Activated T-cell treated with anti-CD3 and anti-CD28 coated beads, Interleukin-2, amount 50 U/mL, for 72 hours (primary cell): Measurements from ENCODE around the gene SPRR2D. TPM values are rescaled to one million over a fixed set of nuclear protein-coding genes. Genes with fewer than 3 reads are reported as not detected.
"Not testable (repeated sequence)": the region's sequence is repeated elsewhere in the genome, so short reads cannot be mapped to it uniquely, and the experiment has no call there.

ENCODE experiments used
- ATAC-seq, 2 donors: fragments of 150-1000 bp; cut with Tn5 transposase; replicated peaks in 1 of 2; 2 replicates each; pipeline ENCODE4 v1.10.0; 2021; ENCODE audit warnings: moderate library complexity in 2 of 2, mild to moderate bottlenecking in 1 of 2
- DNase-seq, 2 donors: peaks; one replicate each; pipeline ENCODE4 v3.0.0; 2021 to 2022; ENCODE audit warnings: mixed read lengths in 1 of 2
- H3K27ac Mint-ChIP-seq: one replicate; pipeline ENCODE4 v1.8.0; 2022; ENCODE audit warnings: mild to moderate bottlenecking, moderate library complexity, mixed read lengths
- H3K27me3 Mint-ChIP-seq: one replicate; pipeline ENCODE4 v1.8.0; 2022; ENCODE audit warnings: low read depth, mixed read lengths
- H3K36me3 Mint-ChIP-seq, 2 donors: one replicate each; pipeline ENCODE4 v1.8.0; 2022; ENCODE audit warnings: mixed read lengths in 2 of 2, mild to moderate bottlenecking in 1 of 2; ENCODE audit not compliant: insufficient read depth in 2 of 2
- H3K4me1 Mint-ChIP-seq: one replicate; pipeline ENCODE4 v1.8.0; 2022; ENCODE audit warnings: low read depth, mixed read lengths
- H3K4me3 Mint-ChIP-seq, 2 donors: one replicate each; pipeline ENCODE4 v1.8.0; 2022; ENCODE audit warnings: mild to moderate bottlenecking in 2 of 2, mixed read lengths in 2 of 2, moderate library complexity in 2 of 2
- H3K9me3 Mint-ChIP-seq, 2 donors: one replicate each; pipeline ENCODE4 v1.8.0; 2022; ENCODE audit warnings: mixed read lengths in 2 of 2
- total RNA-seq, 2 donors: library from RNA; stranded (reverse); gene quantifications; one replicate each; pipeline ENCODE4 v1.2.3, GENCODE V29; 2022

SPRR2D gene
- not detected for total RNA-seq

DNA sequence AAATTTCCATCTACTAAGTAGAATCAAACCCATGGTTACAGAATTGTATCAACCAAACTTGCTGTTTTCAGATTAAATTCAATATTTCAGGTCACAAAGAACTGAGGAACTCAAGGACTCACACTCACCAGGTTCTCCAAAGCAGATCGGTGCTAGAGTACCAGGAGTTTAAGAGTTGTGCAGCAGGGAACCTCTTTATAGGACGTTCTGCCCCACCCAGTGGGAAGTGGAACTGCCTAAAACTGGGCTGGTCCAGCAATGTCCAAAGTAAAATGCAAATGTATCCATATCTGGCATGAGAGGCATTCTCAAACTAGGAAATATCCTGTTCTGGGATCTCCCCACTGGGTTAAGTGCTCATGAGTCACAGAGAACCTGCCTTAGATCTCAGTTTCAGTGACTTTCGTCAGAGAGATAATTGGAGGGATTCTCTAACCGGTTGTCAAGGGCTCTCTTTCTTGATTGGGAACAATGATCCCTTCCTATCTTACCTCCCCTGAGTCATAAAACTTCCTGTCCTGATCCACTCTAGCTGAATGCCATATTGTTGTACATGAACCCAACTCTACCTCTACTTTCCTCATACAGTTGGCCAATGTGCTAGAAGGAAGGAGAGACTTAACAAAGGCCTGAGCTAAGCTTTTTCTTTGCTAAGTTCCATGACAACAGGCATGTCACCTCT is at the start of gene SPRR2D:
TSS of gene SPRR2D (minus strand) at position 171 of the 682 bp plus-strand sequence. CDS start 774 bp downstream, outside the sequence.
- H3K36me3 Mint-ChIP-seq: no peaks in the 10 kb centered on the region
- no peak for ATAC-seq
- no peaks in the 10 kb centered on the region for H3K9me3 Mint-ChIP-seq
- DNase-seq: no peak
- H3K27me3 Mint-ChIP-seq: peaks cover 18% of the 10 kb centered on the region
- no peaks in the 10 kb centered on the region for H3K4me1 Mint-ChIP-seq
- no peak within 1 kb of the TSS for H3K27ac Mint-ChIP-seq
- no peak within 1 kb of the TSS for H3K4me3 Mint-ChIP-seq

GRCh38 chr1:153087652-153088051 is 46.7 kb upstream of the SPRR2D start:
- H3K27ac Mint-ChIP-seq: no peak overlapping the region
- no peaks in the 10 kb centered on the region for H3K36me3 Mint-ChIP-seq
- no peaks in the 10 kb centered on the region for H3K9me3 Mint-ChIP-seq
- H3K4me1 Mint-ChIP-seq: no peaks in the 10 kb centered on the region
- H3K4me3 Mint-ChIP-seq: no peak overlapping the region
- ATAC-seq (no peak), DNase-seq (no peak)
- peaks cover 18% of the 10 kb centered on the region for H3K27me3 Mint-ChIP-seq

DNA sequence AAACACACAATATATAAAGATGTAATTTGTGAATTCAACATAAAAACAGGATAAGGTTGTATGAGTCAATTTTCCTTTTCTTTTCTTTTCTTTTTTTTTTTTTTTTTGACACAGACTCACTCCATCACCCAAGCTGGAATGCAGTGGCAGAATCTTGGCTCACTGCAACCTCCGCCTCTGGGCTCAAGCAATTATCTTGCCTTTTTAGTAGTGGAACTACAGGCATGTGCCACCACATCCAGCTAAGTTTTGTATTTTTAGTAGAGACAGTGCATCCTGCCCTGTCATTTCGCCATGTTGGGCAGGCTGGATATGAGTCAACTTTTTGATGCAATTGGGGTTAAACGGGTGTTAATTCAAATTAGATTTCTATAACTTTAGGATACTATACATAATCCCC is 40.8 kb upstream of the SPRR2D start:
- Mint-ChIP-seq H3K9me3 (peaks cover 0 to 2% of the 10 kb centered on the region in 2 donors), H3K27ac (no peak overlapping the region), H3K27me3 (peaks cover 14% of the 10 kb centered on the region), H3K4me3 (no peak overlapping the region), H3K36me3 (no peaks in the 10 kb centered on the region), H3K4me1 (no peaks in the 10 kb centered on the region)
- ATAC-seq (no peak), DNase-seq (no peak)

GRCh38 chr1:153072806-153073726 is 32.1 kb upstream of the SPRR2D start:
- Mint-ChIP-seq H3K9me3 (no peaks in the 10 kb centered on the region), H3K4me3 (no peak overlapping the region), H3K4me1 (no peaks in the 10 kb centered on the region), H3K36me3 (no peaks in the 10 kb centered on the region), H3K27ac (no peak overlapping the region), H3K27me3 (peaks cover 18% of the 10 kb centered on the region)
- no peak for ATAC-seq
- DNase-seq: no peak

DNA sequence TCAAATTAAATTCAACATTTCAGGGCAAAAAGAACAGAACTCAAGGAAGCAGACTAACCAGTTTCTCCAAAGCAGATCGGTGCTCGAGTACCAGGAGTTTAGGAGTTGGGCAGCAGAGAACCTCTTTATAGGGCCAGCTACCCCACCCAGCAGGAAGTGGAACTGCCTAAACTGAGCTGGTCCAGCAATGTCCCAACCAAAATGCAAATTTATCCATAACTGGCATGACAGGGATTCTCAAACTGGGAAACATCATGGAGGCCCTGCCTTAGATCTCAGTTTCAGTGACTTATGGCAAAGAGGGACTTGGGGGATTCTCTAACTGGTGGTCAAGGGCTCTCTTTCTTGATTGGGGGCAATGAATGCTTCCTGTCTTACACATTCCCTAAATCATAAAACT is 30.6 kb upstream of the SPRR2D start, which contains the start of gene SPRR2B:
TSS of gene SPRR2B (minus strand) at position 101 of the 400 bp plus-strand sequence. CDS start 772 bp downstream, outside the sequence.
- Mint-ChIP-seq H3K4me1 (no peaks in the 10 kb centered on the region), H3K27me3 (peaks cover 14% of the 10 kb centered on the region), H3K4me3 (no peak within 1 kb of the TSS), H3K36me3 (no peaks in the 10 kb centered on the region), H3K9me3 (no peaks in the 10 kb centered on the region), H3K27ac (no peak within 1 kb of the TSS)
- DNase-seq (no peak), ATAC-seq (no peak)

DNA sequence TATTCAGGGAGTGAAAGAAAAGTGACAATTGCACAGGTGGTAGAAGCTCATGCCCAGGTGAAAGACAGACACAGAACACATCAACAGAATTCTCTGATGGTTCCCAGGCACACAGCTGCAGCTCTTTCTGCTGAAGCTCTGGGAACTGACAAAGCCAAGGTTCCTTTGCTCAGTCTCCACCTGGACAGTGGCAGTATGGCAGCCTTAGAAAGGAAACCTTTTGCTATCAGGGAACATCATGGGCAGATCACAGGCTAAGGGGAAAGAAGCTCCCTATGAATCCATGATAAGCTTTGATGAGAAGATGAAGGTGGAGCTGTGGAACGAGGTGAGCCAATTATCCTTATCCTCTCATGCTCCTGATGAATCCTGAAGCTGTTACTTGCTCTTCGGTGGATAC is 29.3 kb upstream of the SPRR2D start:
- Mint-ChIP-seq H3K27ac (no peak overlapping the region), H3K27me3 (peaks cover 20% of the 10 kb centered on the region), H3K4me3 (no peak overlapping the region), H3K4me1 (no peaks in the 10 kb centered on the region), H3K9me3 (no peaks in the 10 kb centered on the region), H3K36me3 (no peaks in the 10 kb centered on the region)
- ATAC-seq (no peak), DNase-seq (no peak)

DNA sequence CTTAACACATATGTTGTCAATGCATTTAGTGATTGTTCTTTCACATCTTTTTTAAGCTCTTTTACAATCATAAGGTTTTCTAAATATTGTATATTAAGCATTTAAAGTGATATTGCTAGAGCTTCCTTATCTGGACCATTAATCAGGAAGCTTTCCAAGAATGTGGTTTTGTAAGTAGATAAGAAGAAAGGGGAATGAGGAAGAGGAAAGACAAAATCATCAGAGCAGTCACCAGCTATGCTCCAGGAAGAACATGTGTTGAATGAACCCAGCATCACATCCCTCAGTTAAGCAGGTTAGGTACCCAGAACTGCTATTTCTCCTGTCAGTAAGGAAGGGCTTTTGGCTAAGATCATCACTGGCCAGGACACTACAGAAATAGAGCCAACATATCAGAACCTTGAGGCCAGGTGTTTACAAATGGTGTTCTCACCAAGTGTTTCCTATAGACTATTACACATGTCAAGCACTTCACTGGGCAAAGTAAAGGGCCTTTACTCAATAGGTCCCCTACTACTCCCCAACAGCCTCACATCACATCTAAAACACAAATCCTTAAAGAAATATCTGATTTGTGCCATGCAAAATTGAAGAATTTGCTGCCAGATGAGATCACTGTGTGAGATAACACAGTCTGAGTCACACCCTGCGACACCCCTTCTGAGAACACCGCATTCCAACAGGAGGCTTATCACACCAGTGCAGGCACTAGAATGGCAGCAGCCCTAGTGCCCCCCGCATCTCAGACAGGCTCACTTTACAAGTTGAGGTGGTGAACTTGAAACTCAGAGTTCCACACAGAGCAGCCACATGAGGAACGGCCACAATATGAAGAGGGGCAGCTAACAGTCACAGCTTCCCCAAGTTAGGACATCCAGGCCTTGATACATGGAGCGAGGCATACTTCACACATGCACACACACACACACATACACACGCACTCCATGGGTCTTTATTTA is 18.2 kb upstream of the SPRR2D start:
- DNase-seq: no peak
- Mint-ChIP-seq H3K27me3 (peaks cover 15% of the 10 kb centered on the region), H3K4me3 (no peak overlapping the region), H3K9me3 (no peaks in the 10 kb centered on the region), H3K4me1 (no peaks in the 10 kb centered on the region), H3K36me3 (no peaks in the 10 kb centered on the region), H3K27ac (no peak overlapping the region)
- ATAC-seq: no peak

DNA sequence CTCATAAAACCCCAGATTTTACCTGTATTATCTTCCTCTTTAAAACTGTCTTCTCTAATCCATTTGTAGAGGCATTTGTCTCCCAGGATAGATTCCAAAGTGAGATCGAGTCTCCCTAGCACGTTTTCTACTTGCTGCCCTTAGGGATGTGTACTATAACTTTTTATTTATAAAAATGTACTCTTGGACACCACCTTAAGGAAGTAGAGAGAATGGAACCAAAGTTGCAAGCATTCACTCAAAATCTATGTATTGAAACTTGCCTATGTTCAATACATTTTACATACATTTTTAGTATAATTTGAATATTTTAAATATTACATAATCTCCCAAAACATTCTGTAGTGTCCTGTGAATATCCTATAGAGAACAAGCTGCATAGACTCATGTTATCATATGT is 17.2 kb upstream of the SPRR2D start:
- H3K36me3 Mint-ChIP-seq: no peaks in the 10 kb centered on the region
- H3K27me3 Mint-ChIP-seq: peaks cover 25% of the 10 kb centered on the region
- ATAC-seq (no peak), DNase-seq (no peak)
- no peak overlapping the region for H3K4me3 Mint-ChIP-seq
- H3K9me3 Mint-ChIP-seq: no peaks in the 10 kb centered on the region
- H3K27ac Mint-ChIP-seq: no peak overlapping the region
- H3K4me1 Mint-ChIP-seq: no peaks in the 10 kb centered on the region

- Mint-ChIP-seq H3K4me3 (no peak within 1 kb of the TSS), H3K27me3 (peaks cover 31% of the 10 kb centered on the region)
Observed at GRCh38 chr1:153057375-153057774, 16.5 kb upstream of the SPRR2D start, which contains the start of gene SPRR2A. Gene SPRR2A (minus strand): TSS chr1:153057512. CDS start chr1:153056735, 777 bp downstream.

DNA sequence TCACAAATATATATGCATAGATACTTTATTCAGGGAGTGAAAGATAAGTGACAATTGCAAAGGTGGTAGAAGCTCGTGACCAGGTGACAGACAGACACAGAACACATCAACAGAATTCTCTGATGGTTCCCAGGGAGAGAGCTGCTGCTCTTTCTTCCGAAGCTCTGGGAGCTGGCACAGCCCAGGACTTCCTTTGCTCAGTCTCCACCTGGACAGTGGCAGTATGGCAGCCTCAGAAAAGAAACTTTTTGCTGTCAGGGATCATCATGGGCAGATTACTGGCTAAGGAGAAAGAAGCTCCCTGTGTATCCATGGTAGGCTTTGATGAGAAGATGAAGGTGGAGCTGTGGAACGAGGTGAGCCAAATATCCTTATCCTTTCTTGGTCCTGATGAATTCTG is 15.2 kb upstream of the SPRR2D start:
- not testable (repeated sequence) for ATAC-seq, H3K9me3 Mint-ChIP-seq, H3K4me1 Mint-ChIP-seq, H3K36me3 Mint-ChIP-seq, DNase-seq, H3K4me3 Mint-ChIP-seq, H3K27ac Mint-ChIP-seq
- peaks cover 32% of the 10 kb centered on the region for H3K27me3 Mint-ChIP-seq

More at GRCh38 chr1:153057375-153057774, 16.5 kb upstream of the SPRR2D start, which contains the start of gene SPRR2A:
- ATAC-seq (no peak), DNase-seq (no peak)
- Mint-ChIP-seq H3K36me3 (no peaks in the 10 kb centered on the region), H3K4me1 (no peaks in the 10 kb centered on the region), H3K9me3 (no peaks in the 10 kb centered on the region), H3K27ac (no peak within 1 kb of the TSS)

DNA sequence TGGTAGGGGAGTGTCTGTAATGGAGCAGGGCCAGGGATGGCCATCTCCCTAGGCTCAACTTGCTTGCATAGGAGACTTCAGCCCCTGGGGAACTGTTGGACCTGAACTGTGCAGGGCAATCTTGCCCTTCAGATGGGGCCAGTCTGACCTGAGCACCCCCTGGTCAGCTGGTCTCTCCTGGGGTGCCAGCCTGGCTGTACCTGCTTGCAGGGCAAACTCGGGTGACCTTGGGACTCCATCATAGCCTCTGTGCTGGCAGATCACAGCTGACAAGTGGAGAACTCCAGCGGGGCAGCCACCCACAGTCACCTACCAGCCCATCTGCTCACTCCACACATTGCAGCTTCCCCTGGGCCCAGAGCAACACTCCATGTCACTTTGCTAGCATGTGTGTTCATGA is 8.3 kb upstream of the SPRR2D start:
- ATAC-seq: no peak
- Mint-ChIP-seq H3K4me3 (no peak overlapping the region), H3K27me3 (peaks cover 43% of the 10 kb centered on the region)

GRCh38 chr1:153035211-153035610 is 5.7 kb downstream of the SPRR2D start:
- H3K4me1 Mint-ChIP-seq: peaks cover 6% of the 10 kb centered on the region
- DNase-seq: no peak
- peaks cover 6% of the 10 kb centered on the region for H3K27me3 Mint-ChIP-seq
- H3K27ac Mint-ChIP-seq: no peak overlapping the region
- H3K4me3 Mint-ChIP-seq: no peak overlapping the region
- ATAC-seq: no peak
- no peaks in the 10 kb centered on the region for H3K36me3 Mint-ChIP-seq
- H3K9me3 Mint-ChIP-seq: no peaks in the 10 kb centered on the region

More for the DNA sequence above, 8.3 kb upstream of the SPRR2D start:
- Mint-ChIP-seq H3K27ac (no peak overlapping the region), H3K36me3 (no peaks in the 10 kb centered on the region), H3K9me3 (no peaks in the 10 kb centered on the region), H3K4me1 (no peaks in the 10 kb centered on the region)
- DNase-seq: no peak
